GM21360 (cell line): Measurements from ENCODE around the gene MFSD11.
"Not testable (repeated sequence)": the region's sequence is repeated elsewhere in the genome, so short reads cannot be mapped to it uniquely, and the experiment has no call there.

Experiments used
- ATAC-seq: cut with Tn5 transposase; IDR thresholded peaks from one replicate; pipeline ENCODE4 v1.9.1; 2021; ENCODE audit warnings: mild to moderate bottlenecking, moderate library complexity; ENCODE audit not compliant: unreplicated experiment

Gene MFSD11

DNA sequence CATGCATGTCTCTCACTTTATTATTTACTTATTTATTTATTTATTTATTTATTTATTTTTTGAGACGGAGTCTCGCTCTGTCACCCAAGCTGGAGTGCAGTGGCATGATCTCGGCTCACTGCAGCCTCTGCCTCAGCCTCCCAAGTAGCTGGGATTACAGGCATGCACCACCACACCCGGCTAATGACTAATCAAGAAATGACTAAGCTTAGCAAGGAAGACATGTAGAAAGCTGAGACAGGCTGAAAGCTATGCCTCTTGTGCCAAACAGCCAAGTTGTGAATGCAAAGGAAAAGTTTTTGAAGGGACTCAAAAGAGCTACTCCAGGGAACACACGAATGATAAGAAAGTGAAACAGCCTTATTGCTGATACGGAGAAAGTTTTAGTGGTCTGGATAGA is 7.9 kb downstream of the MFSD11 start:
- not testable (repeated sequence) for ATAC-seq

DNA sequence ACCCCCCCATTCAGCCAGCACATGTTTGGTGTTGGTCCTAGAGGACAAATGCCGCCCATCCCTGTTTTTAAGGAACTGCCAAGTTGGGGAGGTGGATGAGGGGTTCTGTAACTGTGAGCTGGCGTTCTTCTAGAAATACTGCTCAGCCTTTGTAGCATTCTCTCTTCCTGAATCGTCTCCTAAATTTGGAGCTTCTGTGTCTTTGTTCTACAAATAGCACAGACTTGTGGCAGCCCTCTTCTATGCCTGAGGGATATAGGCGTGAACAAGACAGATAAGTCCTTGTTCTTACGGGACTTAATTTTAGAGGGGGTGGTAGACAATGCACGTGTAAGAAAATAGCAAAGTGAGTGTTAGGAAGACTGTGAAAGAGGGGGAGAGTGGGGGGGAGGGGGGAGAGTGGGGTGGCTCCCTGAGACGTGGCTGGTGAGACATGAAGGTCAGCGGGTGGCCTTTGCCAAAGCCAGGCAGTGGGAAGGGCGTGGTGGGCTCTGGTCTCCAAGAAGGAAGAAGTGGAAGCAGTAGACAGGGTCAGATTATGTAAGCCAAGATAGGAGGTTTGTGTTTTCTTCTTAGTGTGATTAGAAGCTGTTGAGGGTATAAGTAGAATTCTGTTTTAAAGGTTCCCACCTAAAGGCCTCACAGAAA is 9.9 kb downstream of the MFSD11 start:
- ATAC-seq: no peak

DNA sequence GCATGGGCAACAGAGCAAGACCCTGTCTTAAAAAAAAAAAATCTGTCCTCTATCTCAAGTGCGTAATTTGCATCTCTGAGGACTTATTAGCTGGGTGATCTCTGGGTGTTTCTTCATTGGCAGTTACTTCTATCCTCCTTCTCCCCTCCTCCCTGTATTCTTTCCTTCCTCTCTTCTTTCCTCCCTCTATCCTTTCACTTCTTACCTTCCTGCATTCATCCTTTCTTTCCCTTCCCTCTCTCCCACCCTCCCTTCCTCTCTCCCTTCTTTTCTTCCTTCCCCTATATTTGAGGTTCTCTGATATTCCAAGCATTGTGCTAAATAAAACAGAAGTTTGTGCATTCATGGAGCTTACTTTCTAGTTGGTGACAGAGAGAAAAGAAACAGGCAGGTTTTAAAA is 10.7 kb downstream of the MFSD11 start:
- no peak for ATAC-seq

DNA sequence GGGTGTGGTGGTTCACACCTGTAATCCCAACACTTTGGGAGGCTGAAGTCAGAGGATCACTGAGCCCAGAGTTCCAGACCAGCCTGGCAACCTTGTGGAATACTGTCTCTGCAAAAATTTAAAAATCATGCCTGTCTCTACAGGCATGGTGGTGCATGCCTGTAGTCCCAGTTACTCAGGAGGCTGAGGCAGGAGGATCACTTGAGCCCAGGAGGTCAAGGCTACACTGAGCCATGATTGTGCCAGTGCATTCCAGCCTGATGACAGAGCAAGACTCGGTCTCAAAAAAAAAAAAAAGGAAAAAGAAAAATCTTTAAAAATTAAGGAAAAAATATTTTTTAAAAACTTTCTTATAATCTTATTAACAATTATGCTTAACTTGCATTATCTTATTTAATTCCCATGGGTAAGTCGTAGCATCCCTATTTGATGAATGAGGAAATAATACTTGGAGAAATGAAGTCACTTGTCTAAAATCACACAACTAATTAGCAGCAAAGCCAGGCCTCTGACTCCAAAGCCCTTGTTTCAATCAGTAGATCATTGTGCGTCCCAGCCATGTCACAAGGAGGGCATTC is 13.6 kb downstream of the MFSD11 start:
- ATAC-seq: no peak

DNA sequence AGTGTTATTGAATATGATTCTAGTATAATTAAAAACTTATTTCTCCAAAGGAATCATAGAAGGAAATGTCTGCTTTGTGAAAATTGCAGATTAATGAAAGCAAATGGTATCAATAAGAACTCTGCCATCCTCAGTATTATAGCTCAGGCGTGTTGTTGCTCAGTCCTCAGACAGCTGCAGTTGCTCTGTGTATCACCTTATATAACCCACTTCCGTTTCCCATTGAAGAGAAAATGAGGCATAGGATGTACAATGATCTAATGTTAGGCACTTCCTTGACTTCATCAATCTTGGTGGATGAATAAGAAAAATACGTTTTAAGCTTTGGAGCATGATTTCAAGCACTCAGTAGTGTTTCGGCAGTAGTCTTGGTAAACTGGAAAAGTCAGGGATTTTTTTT is 14.1 kb downstream of the MFSD11 start:
- ATAC-seq: no peak

DNA sequence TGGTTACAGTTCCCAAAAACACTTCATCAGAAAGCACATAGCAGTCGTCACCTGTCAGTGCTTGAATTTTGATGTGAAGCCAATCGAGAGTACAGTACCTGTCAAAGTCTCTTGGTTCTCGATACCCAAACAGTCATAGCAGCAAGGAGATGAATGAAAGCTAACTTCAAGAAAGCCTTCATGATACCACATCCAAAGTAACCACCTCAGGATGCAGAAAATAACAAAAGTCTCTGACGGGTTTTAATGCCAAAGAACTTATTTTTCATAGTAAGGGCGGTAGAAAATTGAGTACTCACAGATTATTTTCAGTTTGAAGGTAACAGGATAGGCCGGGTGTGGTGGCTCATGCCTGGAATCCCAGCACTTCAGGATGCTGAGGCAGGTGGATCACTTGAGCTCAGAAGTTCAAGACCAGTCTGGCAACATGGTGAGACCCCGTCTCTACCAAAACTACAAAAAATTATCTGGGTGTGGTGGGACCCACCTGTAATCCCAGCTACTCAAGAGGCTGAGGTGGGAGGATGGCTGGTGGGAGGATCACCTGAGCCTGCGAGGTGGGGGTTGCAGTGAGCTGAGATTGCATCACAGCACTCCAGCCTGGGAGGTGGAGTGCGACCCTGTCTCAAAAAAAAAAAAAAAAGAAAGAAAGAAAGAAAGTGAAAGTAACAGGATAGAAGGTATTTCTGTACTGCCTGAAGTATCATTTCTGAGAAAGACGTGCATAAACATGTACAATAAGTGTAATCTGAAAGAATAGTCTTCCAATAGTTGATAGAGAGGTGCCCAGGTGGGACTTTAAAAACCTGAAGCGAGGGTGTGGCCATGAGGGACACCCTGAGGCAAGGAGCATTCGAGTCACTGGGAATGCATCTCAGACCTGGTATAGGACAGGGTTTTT is 15.4 kb downstream of the MFSD11 start:
- no peak for ATAC-seq

DNA sequence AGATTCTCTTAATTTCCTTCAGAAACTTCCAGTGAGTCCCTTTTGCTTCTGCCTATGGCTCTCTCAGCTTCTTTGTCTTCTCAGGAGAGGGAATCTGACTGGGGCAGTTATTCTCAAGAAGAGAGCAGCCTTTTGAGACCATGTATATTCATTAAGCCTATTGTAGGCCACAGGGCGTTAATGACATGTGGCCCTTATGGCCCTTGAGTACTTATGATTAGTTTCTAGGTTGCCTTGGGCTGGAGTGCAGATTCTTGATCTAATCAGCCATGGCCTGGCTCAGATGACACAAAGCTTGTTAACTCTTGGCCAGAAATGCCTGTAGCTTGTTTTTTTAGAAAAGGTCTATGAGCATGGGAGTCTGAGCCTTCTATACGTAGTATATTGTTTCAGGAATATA is 17.4 kb downstream of the MFSD11 start:
- ATAC-seq: no peak

DNA sequence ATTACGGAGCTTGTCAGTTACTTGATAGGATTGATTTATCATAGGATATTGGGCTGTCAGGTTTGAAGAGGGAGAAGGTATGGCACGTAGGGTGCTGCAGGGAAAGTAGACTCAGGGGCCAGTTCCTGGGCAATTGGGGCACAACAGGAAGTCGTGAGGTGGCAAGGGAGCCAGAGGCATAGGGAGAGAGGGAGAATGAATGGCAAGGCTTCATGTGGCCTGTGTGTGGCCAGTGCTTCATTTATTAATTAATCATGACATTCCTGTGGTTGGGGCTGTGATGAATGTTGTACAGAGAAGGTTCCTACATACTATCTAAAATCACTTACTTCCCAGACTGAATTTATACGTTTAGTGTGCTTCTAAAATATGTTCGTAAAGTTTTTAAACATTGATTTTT is 19.3 kb downstream of the MFSD11 start:
- no peak for ATAC-seq

DNA sequence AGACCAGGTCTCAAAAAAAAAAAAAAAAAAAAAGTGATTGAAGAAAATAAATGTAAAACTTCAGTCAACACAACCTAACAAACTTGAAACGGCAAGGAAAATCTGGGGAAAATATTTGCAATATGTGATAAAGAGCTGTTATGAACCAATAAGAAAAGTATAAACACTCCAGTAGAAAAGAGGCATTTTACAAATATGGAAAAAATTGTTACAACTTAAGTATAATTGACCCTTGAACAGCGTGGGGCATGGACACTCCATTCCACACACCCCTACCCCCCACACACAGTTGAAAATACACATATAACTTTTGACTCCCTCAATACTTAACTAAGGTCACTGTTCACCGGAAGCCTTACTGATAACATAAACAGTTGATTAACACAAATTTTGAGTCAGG is 20.7 kb downstream of the MFSD11 start:
- no peak for ATAC-seq

DNA sequence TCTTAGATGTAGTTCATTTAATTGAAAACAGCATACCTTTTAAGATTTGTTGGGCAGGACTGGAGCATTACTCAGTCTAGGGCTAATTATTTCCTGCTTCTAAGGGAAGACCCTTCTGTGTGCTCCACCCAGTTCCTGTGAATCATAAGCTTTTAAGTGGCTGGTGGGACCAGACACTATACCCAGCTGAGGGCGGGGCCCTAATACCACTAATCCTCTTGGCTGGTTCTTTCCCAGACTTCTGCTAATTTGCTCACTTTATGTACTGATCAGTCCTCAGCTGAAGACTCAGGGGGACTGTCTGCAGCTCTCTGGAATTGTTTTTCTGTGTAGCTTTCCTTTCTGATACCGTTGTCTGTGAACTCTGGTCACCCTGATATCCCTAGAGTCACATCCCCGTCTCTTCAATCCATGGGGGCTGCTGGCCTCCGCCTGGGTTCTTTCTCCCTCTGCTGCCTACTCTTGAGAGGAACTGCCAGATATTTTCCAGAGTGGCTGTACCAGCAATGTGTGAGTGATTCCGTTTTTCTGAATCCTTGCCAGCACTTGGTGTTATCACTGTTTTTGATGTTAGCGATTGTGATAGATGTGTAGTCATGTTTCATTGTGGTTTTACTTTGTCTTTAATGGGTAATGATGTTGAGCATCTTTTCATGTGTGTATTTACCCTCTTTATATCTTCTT is 35.1 kb downstream of the MFSD11 start:
- ATAC-seq: no peak

DNA sequence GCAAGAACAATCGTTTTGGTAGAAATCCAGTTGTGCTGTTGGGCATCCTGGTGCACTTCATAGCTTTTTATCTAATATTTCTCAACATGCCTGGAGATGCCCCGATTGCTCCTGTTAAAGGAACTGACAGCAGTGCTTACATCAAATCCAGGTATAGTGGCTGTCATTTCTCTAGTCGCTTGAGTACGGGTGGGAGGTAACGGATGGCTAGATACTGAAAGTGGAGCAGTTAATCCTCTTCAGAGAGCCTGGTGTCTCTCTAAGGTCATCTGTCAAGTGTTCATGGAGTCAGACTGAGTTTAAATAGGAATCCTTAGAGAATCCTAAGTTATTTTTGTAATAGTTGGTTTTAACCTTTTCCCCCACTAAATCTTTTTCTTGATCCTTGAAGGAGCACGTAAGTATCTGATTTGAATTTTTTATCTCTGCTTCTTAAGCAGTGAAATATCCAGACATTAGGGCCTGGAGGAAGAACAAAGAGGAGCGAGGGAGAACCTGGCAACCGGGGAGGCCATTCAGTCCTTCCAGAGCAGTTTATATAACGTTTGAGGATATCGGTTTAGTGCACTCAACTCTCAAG is 37.2 kb downstream of the MFSD11 start:
- ATAC-seq: no peak

DNA sequence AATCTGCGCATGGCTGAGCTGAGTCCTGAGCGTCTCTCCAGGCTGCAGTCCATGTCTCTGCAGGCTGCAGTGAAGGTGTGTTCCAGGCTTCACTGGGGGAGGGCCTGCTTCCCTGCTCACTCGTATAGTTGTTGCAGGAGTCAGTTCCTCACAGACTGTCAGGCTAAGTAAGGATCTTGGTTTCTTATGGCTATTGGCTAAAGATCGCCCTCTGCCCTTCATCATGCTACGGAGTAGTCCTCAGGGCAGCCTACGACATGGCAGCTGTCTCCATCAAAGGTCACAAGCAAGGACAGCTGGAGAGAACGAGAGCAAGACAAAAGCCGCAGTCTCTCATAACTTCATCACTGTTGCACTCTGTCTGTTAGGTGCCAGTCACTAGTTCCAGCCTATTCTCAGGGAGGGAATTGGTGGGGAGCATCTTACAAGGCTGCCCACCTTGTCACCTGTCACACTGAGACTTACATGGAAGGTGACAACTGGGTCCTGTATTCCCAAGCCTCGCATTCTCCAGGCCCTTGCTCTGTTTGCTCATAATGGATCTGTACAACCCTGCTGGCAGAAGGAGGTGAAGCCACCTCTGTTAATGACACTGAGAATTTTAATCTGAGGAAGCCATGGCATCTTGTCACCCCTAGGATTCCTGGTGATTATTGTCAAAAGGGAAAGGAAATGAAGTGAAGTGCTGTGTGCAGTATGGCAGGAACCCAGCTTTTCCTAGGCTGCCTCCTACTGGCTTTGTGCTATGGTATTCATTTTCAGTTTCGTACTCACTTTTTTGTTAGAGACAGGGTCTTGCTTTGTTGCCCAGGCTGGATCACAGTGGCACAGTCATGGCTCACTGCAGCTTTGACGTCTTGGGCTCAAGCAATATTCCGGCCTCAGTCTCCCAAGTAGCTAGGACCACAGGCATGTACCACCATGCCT is 43.4 kb downstream of the MFSD11 start:
- ATAC-seq: no peak

DNA sequence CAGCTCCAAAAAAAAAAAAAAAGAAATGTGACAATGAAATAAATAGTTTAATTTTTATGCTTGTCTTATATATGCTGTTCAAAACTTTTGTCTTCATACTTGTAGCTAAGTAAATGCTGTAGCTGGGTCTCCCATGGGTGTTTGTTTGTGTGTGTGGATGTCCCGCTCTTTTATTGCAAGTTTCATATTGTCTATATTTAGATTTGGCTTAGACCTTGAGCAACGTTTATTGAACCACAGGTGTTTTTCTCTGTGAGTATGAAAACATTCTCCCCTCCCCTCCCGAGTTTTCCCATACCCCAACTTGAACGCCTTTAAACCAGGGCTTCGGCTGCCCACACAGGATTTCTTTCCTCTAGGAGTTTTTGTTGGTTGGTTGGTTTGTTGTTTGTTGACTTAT is 45.2 kb downstream of the MFSD11 start:
- no peak for ATAC-seq

DNA sequence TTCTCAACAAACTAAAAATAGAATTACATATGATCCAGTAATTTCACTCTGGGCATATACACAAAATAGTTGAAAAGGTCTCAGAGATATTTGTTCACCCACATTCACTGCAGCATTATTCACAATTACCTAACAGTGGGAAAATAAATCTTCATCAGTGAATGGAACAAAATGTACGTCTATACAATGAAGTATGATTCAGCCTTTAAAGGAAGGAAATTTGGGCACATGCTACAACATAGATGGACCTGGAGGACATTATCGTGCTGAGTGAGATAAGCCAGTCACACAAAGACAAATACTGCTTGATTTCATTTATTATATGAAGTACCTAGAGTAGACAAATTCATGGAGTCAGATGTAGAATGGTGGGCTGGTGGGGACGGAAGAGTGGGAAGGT is 47.0 kb downstream of the MFSD11 start:
- ATAC-seq: no peak

DNA sequence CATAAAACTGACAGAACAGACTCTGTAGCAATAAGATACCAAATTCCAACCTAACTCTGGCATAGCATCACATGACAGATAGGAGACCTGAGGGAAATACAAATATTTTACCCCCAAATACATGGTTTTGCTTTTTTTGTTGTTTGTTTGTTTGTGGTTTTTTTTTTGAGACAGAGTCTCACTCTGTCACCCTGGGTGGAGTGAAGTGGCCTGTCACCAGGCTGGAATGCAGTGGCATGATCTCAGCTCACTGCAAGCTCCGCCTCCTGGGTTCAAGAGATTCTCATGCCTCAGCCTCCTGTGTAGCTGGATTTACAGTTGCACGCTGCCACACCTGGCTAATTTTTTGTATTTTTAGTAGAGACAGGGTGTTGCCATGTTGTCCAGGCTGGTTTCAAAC is 49.9 kb downstream of the MFSD11 start:
- not testable (repeated sequence) for ATAC-seq

DNA sequence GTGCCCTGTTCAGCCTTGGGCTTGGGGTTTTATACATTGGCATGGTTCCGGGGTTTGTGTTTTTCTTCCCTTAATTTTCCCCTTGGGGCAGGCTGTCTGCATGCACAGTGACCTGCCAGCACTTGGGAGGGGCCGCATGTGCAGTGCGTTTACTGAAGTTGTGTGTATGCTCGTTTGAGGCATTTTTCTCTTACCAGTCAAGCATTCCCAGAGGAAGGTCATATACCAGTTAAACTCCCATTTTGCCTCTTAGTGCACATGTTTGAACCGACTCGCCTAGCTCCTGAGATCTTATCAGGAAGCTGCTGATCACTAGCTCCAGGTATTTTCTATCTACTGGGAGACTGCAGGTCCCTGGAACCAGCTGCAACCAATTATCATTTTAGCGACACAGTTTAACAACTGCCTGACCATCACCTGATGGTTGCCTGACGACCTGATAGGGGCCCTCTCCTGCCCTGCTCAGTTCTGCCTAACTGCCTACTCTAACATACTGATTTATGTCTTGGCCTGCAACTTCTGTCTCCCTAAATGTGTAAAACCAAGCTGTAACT is 51.4 kb downstream of the MFSD11 start:
- ATAC-seq: no peak

DNA sequence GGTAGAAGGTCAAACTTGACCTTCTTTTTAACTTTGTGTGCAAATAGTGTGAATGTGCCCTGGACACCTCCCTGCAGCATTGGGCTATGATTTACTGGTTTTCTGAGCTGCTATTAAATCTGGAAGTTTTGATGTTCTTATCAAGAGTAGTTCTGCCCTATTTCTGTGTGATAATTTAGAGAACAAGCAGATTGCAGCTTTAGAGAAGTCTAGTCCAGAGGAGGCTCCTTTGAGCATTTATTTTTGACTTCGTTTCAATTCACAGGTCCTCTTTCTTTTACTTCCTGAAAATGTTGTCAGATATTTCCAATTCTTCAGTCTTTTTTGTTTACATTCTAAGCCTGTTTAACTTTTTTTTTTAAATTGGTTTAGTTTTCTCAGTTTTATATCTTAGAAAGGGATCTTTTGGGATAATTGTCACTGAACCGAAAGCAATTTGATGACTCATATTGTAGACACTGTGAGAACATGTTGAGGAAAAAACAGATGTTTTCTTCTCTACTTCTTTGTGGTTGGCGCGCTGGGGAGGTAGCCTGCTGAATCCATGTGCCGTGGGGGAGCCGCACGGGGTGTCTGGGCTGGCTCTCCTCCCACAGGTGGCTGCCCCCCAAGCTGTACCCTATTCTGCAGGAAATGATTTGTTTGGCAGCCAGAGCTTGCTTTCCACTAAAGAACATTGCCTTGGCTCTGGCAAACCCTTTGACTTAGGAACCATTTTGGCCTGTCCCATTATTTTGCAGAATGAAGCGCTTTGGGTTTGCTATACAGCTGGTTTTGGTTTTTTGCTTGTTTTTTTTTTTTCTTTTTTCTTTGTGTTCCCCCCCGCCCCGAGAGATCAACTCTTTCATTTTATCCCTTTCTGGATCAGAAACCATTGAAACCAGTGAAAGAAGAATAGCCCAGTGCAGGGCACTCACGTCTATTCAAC is 53.4 kb downstream of the MFSD11 start:
- no peak for ATAC-seq

DNA sequence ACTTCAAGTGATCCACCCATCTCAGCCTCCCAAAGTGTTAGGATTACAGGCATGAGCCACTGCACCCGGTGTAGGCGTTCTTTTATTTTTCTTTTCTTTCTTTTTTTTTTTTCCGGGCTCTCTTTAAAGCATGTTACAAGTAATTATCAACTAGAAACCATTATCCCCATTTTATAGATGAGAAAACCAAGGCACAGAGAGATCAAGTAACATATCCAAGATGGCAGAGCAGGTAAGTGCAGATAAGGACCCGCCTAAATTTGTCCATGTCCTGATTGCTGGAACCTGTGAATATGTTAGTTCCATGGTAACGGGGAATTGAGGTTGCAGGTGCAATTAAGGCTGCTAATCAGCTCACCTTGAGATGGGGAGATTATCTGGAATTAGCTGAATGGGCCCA is 54.4 kb downstream of the MFSD11 start:
- no peak for ATAC-seq

DNA sequence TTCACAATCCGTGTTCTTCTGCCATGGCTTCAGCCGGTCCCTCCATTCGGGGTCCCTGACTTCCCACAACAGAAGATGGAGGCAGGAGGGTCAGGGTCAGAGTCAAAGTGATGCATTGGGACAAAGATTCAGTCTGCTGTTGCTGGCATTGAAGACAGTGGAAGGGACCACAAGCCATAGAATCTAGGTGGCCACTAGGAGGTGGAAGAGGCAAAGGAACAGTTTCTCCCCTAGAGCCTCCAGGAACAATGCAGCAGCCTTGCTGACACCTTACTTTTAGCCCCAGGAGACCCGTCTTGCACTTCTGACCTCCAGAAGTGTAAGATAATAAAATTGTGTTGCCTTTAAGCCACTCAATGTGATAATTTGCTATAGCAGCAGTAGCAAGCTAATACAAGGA is 55.9 kb downstream of the MFSD11 start:
- no peak for ATAC-seq
